ENCODE results near the gene CASK.
A peak's percentile ranks its signal among the peaks of the same experiment; 100 is the strongest.

The CASK gene

DNA sequence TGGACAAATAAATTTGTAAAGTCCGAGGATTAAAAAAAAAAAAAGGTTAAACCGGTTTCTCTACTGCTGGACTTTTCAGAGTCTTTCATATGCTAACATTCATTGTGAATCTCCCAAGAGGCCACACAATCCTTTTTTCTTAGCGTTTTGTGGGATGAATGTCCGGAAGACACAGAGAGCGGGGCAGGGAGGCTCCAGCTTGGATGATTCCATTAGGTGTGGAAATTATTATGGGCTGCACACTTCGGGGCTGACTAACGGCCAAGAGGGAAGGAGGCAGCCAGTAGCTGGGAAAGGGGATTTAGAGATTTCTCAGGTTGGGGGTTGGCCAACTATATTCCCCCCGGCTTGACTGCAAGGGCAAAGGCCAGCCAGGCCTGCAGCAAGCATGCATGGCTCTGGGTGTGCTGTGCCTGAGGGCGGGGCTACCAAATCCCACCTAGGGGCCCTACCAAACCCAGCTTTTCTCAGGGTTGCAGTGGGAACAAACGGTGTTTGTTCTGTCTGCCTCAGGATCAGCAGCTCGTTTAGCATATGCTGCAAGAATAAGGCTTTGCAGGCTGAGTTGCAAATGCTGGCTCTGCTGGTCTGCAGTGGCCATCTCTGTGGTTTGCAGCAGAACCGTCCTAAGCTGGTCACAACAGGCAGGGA lies 447.6 kb downstream of the CASK start:
- Histone ChIP-seq H3K9me3 (ENCODE audit: control insufficient read depth, low read length) (no peaks in the 10 kb centered on the region), H3K27ac (ENCODE audit: low read depth, low read length, severe bottlenecking) (peak overlapping the region; percentile 77), H3K4me1 (ENCODE audit: control insufficient read depth, insufficient read depth, low read length, poor library complexity, severe bottlenecking) (peaks cover 7% of the 10 kb centered on the region), H3K4me3 (ENCODE audit: extremely low read depth, insufficient read depth, low read length, poor library complexity, severe bottlenecking) (no peak overlapping the region), H3K36me3 (ENCODE audit: control insufficient read depth, insufficient read depth, low read length) (no peaks in the 10 kb centered on the region)
- WGBS, 2 experiments (ENCODE audit: insufficient coverage in 2 of 2): 24% methylated on average over 3 to 5 of the region's 12 CpGs

DNA sequence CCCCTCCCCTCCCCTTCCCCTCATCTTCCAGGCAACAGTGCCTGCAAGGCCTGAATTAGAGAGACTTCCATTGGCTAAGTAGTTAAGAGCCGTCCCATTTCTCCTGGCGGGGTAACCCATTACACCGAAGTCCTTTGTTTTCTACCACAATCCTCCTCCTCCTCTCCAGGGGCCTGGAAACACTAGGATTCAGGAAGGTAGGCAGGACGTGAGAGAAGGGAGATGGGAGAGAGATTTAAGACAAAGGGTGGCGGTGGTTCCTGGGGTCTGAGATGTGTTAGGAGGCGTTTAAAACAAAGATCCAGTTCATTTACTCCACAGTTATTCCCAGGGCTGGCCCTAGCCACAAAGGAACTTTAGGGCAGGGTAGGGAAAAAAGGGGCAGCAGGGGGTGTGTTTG lies 448.2 kb downstream of the CASK start:
- no CpG with 5 or more reads among the region's 6 CpGs for WGBS, 2 experiments (ENCODE audit: insufficient coverage in 2 of 2)
- peak overlapping the region; percentile 77 for H3K27ac ChIP-seq (ENCODE audit: low read depth, low read length, severe bottlenecking)
- no peaks in the 10 kb centered on the region for H3K9me3 ChIP-seq (ENCODE audit: control insufficient read depth, low read length)
- H3K36me3 ChIP-seq (ENCODE audit: control insufficient read depth, insufficient read depth, low read length): no peaks in the 10 kb centered on the region
- peaks cover 7% of the 10 kb centered on the region for H3K4me1 ChIP-seq (ENCODE audit: control insufficient read depth, insufficient read depth, low read length, poor library complexity, severe bottlenecking)
- no peak overlapping the region for H3K4me3 ChIP-seq (ENCODE audit: extremely low read depth, insufficient read depth, low read length, poor library complexity, severe bottlenecking)

DNA sequence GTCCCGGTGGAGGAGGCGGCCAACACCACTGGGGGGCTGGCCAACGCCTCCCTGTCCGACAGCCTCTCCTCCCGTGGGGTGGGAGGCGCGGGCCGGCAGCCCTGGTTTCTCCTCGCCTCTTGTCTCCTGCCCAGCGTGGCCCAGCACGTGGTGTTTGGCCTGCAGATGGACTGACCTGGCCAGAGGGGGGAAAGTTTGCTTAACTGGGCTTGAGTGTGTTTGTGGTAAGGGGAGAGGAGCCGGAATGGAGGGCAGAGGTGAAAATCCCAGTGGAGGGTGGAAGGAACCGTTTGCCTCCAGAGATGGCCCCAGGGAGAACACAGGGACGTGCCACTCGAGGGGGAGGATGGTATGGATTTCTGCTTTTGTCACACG lies 448.6 kb downstream of the CASK start:
- WGBS, 2 experiments (ENCODE audit: insufficient coverage in 2 of 2): 64 to 80% methylated on average over 1 to 2 of the region's 16 CpGs
- no peak overlapping the region for H3K27ac ChIP-seq (ENCODE audit: low read depth, low read length, severe bottlenecking)
- no peaks in the 10 kb centered on the region for H3K36me3 ChIP-seq (ENCODE audit: control insufficient read depth, insufficient read depth, low read length)
- no peaks in the 10 kb centered on the region for H3K9me3 ChIP-seq (ENCODE audit: control insufficient read depth, low read length)
- H3K4me1 ChIP-seq (ENCODE audit: control insufficient read depth, insufficient read depth, low read length, poor library complexity, severe bottlenecking): peaks cover 7% of the 10 kb centered on the region
- no peak overlapping the region for H3K4me3 ChIP-seq (ENCODE audit: extremely low read depth, insufficient read depth, low read length, poor library complexity, severe bottlenecking)

DNA sequence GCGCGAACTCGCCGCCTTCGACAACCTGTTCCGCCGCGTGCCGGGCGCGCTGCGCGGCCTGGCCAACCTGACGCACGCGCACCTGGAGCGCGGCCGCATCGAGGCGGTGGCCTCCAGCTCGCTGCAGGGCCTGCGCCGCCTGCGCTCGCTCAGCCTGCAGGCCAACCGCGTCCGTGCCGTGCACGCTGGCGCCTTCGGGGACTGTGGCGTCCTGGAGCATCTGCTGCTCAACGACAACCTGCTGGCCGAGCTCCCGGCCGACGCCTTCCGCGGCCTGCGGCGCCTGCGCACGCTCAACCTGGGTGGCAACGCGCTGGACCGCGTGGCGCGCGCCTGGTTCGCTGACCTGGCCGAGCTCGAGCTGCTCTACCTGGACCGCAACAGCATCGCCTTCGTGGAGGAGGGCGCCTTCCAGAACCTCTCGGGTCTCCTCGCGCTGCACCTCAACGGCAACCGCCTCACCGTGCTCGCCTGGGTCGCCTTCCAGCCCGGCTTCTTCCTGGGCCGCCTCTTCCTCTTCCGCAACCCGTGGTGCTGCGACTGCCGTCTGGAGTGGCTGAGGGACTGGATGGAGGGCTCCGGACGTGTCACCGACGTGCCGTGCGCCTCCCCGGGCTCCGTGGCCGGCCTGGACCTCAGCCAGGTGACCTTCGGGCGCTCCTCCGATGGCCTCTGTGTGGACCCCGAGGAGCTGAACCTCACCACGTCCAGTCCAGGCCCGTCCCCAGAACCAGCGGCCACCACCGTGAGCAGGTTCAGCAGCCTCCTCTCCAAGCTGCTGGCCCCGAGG lies 449.2 kb downstream of the CASK start:
- WGBS, 2 experiments (ENCODE audit: insufficient coverage in 2 of 2): 98 to 99% methylated on average over 28 to 76 of the region's 91 CpGs
- Histone ChIP-seq H3K36me3 (ENCODE audit: control insufficient read depth, insufficient read depth, low read length) (no peaks in the 10 kb centered on the region), H3K27ac (ENCODE audit: low read depth, low read length, severe bottlenecking) (no peak overlapping the region), H3K4me1 (ENCODE audit: control insufficient read depth, insufficient read depth, low read length, poor library complexity, severe bottlenecking) (peaks cover 7% of the 10 kb centered on the region), H3K9me3 (ENCODE audit: control insufficient read depth, low read length) (no peaks in the 10 kb centered on the region), H3K4me3 (ENCODE audit: extremely low read depth, insufficient read depth, low read length, poor library complexity, severe bottlenecking) (no peak overlapping the region)

DNA sequence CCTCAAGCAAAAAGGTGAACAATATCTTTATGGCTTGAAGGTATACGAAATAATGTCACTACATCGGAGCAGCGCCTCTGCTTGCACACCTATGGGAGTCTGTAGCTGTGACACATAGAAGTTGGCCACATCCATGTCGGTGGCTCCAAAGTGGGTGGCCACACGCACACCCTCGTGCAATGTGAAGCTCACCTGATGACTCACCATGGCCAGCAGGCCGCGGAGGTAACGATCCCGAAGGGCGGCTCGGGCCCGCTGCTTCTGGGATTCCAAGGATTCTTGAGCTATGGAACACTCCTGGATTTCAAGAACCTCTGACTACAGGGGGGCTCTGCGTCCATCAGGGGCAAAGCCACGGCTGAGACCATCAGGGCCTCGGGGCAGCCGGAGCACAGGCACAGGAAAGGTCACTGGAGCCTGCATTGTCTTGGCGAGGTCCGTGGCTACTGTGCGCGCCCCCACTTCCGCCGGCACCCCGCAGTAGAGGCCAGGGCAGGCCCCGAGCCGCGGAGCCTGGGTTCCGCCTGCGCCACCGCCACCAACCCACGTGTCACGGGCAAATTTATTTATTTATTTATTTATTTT lies 451.0 kb downstream of the CASK start:
- 84 to 100% methylated on average over 7 to 16 of the region's 32 CpGs for WGBS, 2 experiments (ENCODE audit: insufficient coverage in 2 of 2)
- no peaks in the 10 kb centered on the region for H3K9me3 ChIP-seq (ENCODE audit: control insufficient read depth, low read length)
- no peak overlapping the region for H3K27ac ChIP-seq (ENCODE audit: low read depth, low read length, severe bottlenecking)
- H3K4me3 ChIP-seq (ENCODE audit: extremely low read depth, insufficient read depth, low read length, poor library complexity, severe bottlenecking): no peak overlapping the region
- H3K36me3 ChIP-seq (ENCODE audit: control insufficient read depth, insufficient read depth, low read length): no peaks in the 10 kb centered on the region
- H3K4me1 ChIP-seq (ENCODE audit: control insufficient read depth, insufficient read depth, low read length, poor library complexity, severe bottlenecking): peaks cover 7% of the 10 kb centered on the region

DNA sequence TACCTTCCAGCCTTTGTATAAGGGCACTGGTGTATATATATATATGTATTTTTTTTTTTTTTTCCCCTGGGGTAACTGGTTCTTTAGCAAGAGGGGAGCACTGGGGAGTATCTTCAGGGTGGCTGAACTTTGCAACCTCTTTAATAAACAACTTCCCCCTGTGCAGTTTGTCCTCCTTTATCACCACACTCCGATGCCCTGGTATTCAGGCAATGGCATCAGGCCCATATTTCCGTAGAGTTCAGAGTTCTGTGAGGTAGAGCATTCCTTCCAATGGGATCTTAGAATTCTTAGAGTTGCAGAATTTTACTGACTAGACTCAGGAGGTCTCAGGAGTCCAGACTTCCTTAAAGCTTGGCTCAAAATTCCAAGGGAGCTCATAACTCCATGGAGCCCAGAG lies 451.6 kb downstream of the CASK start:
- no peak overlapping the region for H3K4me3 ChIP-seq (ENCODE audit: extremely low read depth, insufficient read depth, low read length, poor library complexity, severe bottlenecking)
- no CpG with 5 or more reads among the region's 2 CpGs for WGBS, 2 experiments (ENCODE audit: insufficient coverage in 2 of 2)
- no peak overlapping the region for H3K27ac ChIP-seq (ENCODE audit: low read depth, low read length, severe bottlenecking)
- H3K9me3 ChIP-seq (ENCODE audit: control insufficient read depth, low read length): no peaks in the 10 kb centered on the region
- no peaks in the 10 kb centered on the region for H3K36me3 ChIP-seq (ENCODE audit: control insufficient read depth, insufficient read depth, low read length)
- peaks cover 7% of the 10 kb centered on the region for H3K4me1 ChIP-seq (ENCODE audit: control insufficient read depth, insufficient read depth, low read length, poor library complexity, severe bottlenecking)

DNA sequence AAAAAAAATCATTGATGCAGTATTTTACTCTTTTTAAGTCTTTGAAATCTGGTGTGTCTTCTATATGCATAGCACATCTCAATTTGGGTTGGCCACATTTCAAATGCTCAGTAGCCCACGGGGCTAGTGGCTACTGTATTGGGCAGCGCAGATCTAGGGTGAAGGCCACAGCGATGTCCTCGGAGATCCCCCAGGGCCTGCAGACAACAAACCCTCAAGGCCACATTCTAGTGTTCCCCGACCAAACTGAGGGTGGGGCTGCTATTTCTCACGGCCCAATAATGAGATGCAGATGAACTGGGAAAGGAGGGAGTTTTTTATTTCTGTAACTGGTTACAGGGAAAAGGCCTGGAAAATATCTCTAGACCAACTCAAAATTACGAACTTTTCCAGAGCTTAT lies 452.6 kb downstream of the CASK start:
- H3K9me3 ChIP-seq (ENCODE audit: control insufficient read depth, low read length): no peaks in the 10 kb centered on the region
- no peak overlapping the region for H3K4me3 ChIP-seq (ENCODE audit: extremely low read depth, insufficient read depth, low read length, poor library complexity, severe bottlenecking)
- peaks cover 7% of the 10 kb centered on the region for H3K4me1 ChIP-seq (ENCODE audit: control insufficient read depth, insufficient read depth, low read length, poor library complexity, severe bottlenecking)
- H3K27ac ChIP-seq (ENCODE audit: low read depth, low read length, severe bottlenecking): no peak overlapping the region
- WGBS, 2 experiments (ENCODE audit: insufficient coverage in 2 of 2): no CpG with 5 or more reads among the region's 7 CpGs
- no peaks in the 10 kb centered on the region for H3K36me3 ChIP-seq (ENCODE audit: control insufficient read depth, insufficient read depth, low read length)

DNA sequence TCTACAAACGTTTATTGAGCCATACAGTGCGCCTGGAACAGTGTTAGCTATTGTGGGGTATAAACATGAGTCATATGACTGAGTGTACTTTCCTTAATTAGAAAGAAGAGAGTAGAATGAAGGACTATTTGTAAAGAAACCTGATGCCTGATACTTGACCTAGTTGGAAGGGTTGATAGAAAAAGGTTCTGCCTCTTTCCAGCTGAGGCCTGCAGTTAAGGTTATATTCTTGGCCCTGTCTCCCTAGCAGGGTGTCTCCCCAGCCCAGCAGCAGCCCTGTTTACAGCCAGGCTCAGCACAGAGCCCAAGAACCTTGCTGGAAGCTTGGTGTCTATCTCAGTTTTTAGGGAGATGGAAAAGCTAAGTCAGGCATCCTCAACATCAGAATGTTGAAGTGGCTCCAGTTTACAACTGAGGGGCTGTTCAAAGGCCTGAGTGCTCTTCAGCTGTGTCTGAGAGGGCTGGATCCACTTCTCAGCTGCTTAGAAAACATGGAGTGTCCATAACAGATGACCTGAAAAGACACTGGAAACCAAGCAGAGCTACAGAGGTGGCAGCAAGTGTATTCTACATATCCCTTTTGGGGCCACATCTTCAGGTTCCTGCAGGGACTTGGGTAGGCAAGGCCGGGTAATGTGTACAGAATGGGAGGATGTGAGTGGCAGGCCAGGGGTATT lies 454.6 kb downstream of the CASK start:
- Histone ChIP-seq H3K4me3 (ENCODE audit: extremely low read depth, insufficient read depth, low read length, poor library complexity, severe bottlenecking) (no peak overlapping the region), H3K36me3 (ENCODE audit: control insufficient read depth, insufficient read depth, low read length) (no peaks in the 10 kb centered on the region), H3K27ac (ENCODE audit: low read depth, low read length, severe bottlenecking) (no peak overlapping the region), H3K9me3 (ENCODE audit: control insufficient read depth, low read length) (no peaks in the 10 kb centered on the region), H3K4me1 (ENCODE audit: control insufficient read depth, insufficient read depth, low read length, poor library complexity, severe bottlenecking) (no peaks in the 10 kb centered on the region)
- WGBS, 2 experiments (ENCODE audit: insufficient coverage in 2 of 2): 80% methylated on average over 1 to 3 of the region's 3 CpGs

Measured in mesodermal cell (in vitro differentiated cells).